ENCODE measurements around the gene GCC2. TPM values are rescaled to one million over a fixed set of nuclear protein-coding genes. Genes with fewer than 3 reads are reported as not detected.

GCC2 gene
- total RNA-seq, 2 donors from 2014 or later: 40.4 to 46.0 TPM

DNA sequence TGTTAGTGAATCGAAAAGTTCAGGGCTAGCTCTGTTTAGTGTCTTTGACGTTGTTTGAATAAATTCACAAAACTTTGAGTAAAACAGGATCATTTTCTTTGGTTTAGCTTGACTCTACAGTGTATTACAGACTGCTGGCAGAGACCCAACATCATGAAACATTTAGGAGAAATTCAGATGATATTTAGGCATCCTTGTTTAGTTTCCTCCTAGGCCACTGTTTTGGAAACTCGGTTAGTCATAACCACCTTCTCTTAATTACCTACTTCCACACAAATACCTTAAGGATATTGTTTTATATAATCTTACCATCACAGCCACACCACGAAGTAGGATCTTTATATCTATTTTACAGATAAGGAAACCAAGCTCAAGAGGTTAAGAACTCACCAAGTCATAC, 93.1 kb downstream of the GCC2 start:
- peak overlapping the region in 1 of 2 donors; percentile 28 for H3K27ac ChIP-seq
- no peaks in the 10 kb centered on the region for H3K9me3 ChIP-seq
- peaks cover 3 to 22% of the 10 kb centered on the region in 2 donors for H3K4me1 ChIP-seq (ENCODE audit: control insufficient read depth in 1 of 2, low read depth in 2 of 2)
- TF ChIP-seq, protein P1, sequence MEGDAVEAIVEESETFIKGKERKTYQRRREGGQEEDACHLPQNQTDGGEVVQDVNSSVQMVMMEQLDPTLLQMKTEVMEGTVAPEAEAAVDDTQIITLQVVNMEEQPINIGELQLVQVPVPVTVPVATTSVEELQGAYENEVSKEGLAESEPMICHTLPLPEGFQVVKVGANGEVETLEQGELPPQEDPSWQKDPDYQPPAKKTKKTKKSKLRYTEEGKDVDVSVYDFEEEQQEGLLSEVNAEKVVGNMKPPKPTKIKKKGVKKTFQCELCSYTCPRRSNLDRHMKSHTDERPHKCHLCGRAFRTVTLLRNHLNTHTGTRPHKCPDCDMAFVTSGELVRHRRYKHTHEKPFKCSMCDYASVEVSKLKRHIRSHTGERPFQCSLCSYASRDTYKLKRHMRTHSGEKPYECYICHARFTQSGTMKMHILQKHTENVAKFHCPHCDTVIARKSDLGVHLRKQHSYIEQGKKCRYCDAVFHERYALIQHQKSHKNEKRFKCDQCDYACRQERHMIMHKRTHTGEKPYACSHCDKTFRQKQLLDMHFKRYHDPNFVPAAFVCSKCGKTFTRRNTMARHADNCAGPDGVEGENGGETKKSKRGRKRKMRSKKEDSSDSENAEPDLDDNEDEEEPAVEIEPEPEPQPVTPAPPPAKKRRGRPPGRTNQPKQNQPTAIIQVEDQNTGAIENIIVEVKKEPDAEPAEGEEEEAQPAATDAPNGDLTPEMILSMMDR (IDR thresholded peaks at IDR 0.05): no peak
- no peaks in the 10 kb centered on the region for H3K36me3 ChIP-seq
- H3K27me3 ChIP-seq (replicated peaks; ENCODE audit: insufficient read depth): no peaks in the 10 kb centered on the region
- no peak for DNase-seq (ENCODE audit: low spot score)
- H3K4me3 ChIP-seq: no peak overlapping the region
- no peak for ATAC-seq (ENCODE audit: insufficient number of reproducible peaks, low FRiP score, low read depth)

DNA sequence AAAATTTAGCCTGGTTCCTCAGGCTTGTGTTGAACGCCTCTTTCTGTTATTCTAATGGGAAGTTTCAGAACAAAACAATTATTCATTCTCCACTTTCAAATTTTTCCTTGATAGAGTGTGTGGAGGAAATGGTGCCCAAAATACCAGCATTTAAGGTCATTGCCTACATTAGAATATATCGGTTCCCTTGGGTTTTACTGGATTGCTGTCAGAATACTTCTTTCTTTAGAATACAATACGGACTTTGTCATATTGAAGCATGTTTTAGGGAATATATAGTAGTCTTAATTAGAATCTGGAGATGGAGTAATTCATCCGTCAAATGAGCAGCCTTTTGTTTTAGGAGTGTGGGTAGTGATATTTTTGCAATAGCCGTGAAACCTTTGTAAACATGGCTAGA, 98.6 kb downstream of the GCC2 start:
- ATAC-seq (ENCODE audit: insufficient number of reproducible peaks, low FRiP score, low read depth): no peak
- H3K4me1 ChIP-seq (ENCODE audit: control insufficient read depth in 1 of 2, low read depth in 2 of 2): peaks cover 7 to 24% of the 10 kb centered on the region in 2 donors
- H3K36me3 ChIP-seq: no peaks in the 10 kb centered on the region
- no peak for DNase-seq (ENCODE audit: low spot score)
- no peaks in the 10 kb centered on the region for H3K27me3 ChIP-seq (replicated peaks; ENCODE audit: insufficient read depth)
- no peak overlapping the region for H3K4me3 ChIP-seq
- no peak overlapping the region for H3K27ac ChIP-seq
- no peaks in the 10 kb centered on the region for H3K9me3 ChIP-seq
- TF ChIP-seq, protein P1 (IDR thresholded peaks at IDR 0.05): no peak

DNA sequence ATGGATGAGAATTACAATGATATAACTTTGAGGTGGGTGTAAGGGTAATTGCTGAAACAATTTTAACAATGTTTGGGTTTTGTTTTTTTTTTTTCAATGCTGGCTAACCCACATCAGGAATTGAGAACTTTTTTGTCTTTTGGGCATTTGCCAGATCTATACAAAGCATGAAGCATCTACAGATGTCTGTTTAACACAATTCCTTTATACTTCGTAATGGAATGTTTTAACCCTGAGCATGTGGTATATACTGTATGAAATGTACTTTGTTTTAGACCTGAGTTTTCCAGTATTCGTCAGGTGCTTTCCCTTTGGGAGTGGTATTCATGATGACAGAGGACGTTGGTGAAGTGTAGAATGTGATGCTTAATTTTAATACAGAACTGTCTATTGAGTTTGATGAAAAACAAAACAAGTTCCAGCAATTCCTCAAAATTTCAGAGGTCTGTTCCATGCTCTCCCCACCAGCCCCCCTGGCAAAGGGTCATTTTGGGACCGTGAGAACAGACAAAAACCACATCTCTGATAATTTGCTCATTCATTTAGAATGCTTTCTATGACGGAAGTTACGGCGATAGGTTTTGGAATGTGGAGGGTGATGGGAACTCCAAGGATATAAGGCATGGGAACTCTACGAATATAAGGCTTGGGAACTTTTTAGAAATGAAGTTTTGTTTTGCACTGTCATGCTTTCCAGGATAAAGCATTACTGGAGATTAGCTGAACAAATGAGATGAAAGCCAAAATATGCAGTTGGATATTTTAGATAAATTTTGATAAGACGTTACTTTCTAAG, 99.4 kb downstream of the GCC2 start:
- H3K27me3 ChIP-seq (replicated peaks; ENCODE audit: insufficient read depth): no peaks in the 10 kb centered on the region
- H3K4me1 ChIP-seq (ENCODE audit: control insufficient read depth in 1 of 2, low read depth in 2 of 2): peaks cover 15 to 29% of the 10 kb centered on the region in 2 donors
- H3K27ac ChIP-seq: no peak overlapping the region
- no peaks in the 10 kb centered on the region for H3K9me3 ChIP-seq
- H3K4me3 ChIP-seq: no peak overlapping the region
- no peaks in the 10 kb centered on the region for H3K36me3 ChIP-seq
- ATAC-seq (ENCODE audit: insufficient number of reproducible peaks, low FRiP score, low read depth) (no peak), DNase-seq (ENCODE audit: low spot score) (no peak)
- TF ChIP-seq, protein P1 (IDR thresholded peaks at IDR 0.05): no peak

DNA sequence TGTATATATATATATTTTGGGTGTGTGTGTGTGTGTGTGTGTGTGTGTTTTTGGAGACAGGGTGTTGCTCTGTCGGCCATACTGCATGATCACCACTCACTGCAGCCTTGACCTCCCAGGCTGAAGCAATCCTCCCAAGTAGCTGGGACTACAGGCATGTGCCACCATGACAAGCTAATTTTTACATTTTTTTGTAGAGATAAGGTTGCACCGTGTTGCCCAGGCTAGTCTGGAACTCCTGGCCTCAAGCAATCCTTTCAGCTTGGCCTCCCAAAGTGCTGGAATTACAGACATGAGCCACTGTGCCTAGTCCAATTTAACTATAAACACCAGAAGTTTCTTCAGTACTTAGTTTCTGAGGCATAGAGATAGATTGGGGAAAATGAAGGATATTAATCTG, 103.6 kb downstream of the GCC2 start:
- H3K4me1 ChIP-seq (ENCODE audit: control insufficient read depth in 1 of 2, low read depth in 2 of 2): peaks cover 25 to 37% of the 10 kb centered on the region in 2 donors
- DNase-seq (ENCODE audit: low spot score) (no peak), ATAC-seq (ENCODE audit: insufficient number of reproducible peaks, low FRiP score, low read depth) (no peak)
- no peaks in the 10 kb centered on the region for H3K27me3 ChIP-seq (replicated peaks; ENCODE audit: insufficient read depth)
- H3K27ac ChIP-seq: peak overlapping the region in 1 of 2 donors; percentile 3
- TF ChIP-seq, protein P1 (IDR thresholded peaks at IDR 0.05): no peak
- no peak overlapping the region for H3K4me3 ChIP-seq
- no peaks in the 10 kb centered on the region for H3K36me3 ChIP-seq
- no peaks in the 10 kb centered on the region for H3K9me3 ChIP-seq

DNA sequence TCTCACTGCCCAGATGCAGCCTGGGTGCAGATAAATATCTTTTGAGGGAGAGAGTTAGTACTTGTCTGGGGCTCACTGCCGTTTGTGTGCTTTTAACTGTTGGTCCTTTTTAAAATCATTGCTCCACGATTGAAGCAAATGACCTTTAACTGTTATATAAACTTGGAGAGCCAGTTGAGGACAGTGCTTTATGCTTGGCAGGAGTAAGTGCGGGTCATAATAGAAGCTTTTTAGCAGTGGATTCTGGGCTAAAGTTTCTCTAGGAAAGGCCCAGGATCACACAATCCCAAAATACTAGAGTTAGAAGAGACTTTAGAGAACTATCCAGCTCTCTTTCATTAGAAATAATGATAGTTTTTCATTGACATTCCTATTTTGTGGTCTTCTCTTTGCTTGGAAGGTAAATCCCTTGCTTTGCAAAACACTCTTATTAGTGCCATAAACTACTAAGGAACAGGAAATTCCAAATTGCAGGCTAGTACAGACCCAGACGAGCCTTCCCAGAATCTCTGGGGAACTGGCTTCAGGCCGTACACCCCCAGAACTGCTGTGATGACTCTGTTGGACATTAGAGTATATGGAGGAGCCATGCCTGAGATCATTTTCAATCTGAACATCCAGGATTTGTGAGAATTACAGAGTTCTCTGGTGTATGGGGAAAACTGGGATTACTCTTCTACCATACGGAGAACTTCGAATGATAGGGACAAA, 104.4 kb downstream of the GCC2 start:
- H3K4me1 ChIP-seq (ENCODE audit: control insufficient read depth in 1 of 2, low read depth in 2 of 2): peaks cover 25 to 29% of the 10 kb centered on the region in 2 donors
- no peak for ATAC-seq (ENCODE audit: insufficient number of reproducible peaks, low FRiP score, low read depth)

More for the DNA sequence above, 104.4 kb downstream of the GCC2 start:
- Histone ChIP-seq H3K9me3 (no peaks in the 10 kb centered on the region), H3K4me3 (no peak overlapping the region), H3K36me3 (no peaks in the 10 kb centered on the region), H3K27me3 (replicated peaks; ENCODE audit: insufficient read depth) (no peaks in the 10 kb centered on the region), H3K27ac (peak overlapping the region; percentile 3 to 38)
- no peak for DNase-seq (ENCODE audit: low spot score)
- TF ChIP-seq, protein P1 (IDR thresholded peaks at IDR 0.05): no peak
